Adipose tissue (tissue), 3 donors: ENCODE results near the gene SMIM41. TPM values are rescaled to one million over a fixed set of nuclear protein-coding genes. Genes with fewer than 3 reads are reported as not detected.

Experiments
- H3K27ac ChIP-seq: one replicate; pipeline ENCODE4 v1.5.1; 2013; ENCODE audit warnings: low read depth, low read length
- WGBS, 3 donors: extraction: QIAGEN DNeasy Blood & Tissue Kit; methylation state at CpG; one replicate each; pipeline ENCODE4 v1.1.7; 2013; 5-methylcytosine and 5-hydroxymethylcytosine counted together
- polyA plus RNA-seq, 3 donors: library from polyadenylated mRNA; stranded (reverse); fragments of 200-250 nt; gene quantifications; one replicate each; pipeline ENCODE4 v1.2.3, GENCODE V29; 2013
- donor health status: healthy with polysubstance abuse.
- donor health status: Bipolar disorder and iron deficiency.
- donor health status: healthy.

Gene SMIM41
- under 1 TPM in 2 of 3 donors, not detected in 1; 0.27 to 0.35 TPM for polyA plus RNA-seq

DNA sequence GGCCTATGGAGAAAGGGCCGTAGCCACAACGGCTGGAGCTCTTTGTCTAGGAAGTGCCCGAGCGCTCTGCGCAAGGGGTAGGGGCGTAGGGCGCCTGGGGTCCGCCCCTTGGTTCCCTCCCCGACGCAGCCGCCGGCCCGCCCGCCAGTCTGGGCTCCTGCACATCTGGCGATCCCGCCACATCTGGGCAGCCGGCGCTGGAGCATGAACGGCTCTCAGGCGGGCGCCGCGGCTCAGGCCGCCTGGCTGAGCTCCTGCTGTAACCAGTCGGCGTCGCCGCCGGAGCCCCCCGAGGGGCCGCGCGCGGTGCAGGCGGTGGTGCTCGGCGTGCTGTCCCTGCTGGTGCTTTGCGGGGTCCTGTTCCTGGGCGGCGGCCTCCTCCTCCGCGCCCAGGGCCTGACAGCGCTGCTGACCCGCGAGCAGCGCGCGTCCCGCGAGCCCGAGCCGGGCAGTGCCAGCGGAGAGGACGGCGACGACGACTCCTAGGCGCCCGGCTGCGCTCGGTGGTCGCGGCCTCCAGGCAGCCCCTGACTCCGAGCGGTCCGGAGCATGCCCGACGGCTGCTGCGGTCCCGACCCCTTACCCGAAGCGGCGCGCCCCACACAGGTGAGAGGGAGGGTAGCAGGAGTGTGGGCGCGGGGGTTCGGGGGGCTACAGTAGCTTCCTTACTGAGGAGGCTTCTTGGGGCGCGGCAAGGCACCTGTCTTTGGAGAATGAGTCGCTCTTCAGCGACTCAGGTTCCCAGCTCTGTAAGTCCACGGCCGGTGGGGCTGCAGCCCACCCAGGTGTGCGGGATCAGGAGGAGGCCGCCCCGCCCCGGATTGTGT is at the start of gene SMIM41:
TSS of gene SMIM41 (plus strand) at position 129 of the 827 bp plus-strand sequence. CDS start at position 205, 76 bp downstream.
- no peak within 1 kb of the TSS for H3K27ac ChIP-seq

DNA sequence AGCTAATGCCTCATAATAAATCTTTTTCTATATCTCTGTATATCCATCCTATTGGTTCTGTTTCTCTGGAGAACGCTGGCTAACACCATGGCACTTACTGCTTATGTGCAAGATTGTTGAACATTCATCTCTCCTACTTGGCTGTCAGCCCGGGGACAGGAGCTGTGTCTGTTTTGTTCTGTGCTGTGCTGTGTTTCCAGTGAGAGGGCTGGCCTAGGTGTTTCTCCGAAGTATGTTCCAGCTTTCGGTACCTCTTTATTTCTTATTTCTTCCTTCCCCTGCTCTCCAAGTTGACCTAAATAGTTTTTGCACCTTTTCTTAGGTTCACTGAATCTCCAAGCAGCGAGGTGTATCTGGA is 47.1 kb upstream of the SMIM41 start:
- 3 to 7% (median 6%) methylated on average over 5 of the region's 5 CpGs for WGBS, 3 donors
- no peak overlapping the region for H3K27ac ChIP-seq

More for the DNA sequence above, at the start of gene SMIM41:
- 75 to 84% (median 77%) methylated on average over 67 to 87 of the region's 87 CpGs for WGBS, 3 donors

DNA sequence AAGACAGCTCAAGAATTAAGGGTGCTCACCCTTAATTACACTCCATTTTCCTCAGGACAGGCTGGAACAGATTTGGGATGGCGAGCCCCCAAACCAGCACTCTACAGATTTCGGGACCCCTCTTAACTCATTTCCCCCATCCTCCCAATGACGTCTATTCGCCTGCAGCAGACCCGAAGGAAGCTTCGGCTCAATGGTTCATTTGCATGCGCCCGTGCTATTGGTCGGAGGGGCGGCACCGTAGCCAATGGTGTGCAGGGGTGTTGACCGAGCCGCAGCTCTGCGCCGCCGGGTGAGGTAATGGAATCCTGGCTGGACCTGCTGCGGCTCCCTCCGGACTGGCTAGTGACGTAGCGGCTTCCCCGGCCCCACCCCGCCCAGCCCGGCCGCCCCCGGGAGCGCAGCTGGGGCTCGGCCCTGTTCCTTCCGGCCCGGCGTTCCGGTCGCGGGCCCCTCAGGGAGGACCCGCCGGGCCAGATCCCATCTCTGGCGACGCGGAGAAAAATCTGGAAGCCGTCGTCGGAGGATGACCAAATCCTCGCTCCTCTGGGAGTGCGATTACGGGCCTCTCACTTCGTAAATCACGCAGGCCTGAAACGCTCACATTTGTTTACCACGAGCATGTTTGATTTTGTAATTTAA is 46.6 kb upstream of the SMIM41 start:
- 0 to 1% (median 0%) methylated on average over 48 of the region's 48 CpGs for WGBS, 3 donors

DNA sequence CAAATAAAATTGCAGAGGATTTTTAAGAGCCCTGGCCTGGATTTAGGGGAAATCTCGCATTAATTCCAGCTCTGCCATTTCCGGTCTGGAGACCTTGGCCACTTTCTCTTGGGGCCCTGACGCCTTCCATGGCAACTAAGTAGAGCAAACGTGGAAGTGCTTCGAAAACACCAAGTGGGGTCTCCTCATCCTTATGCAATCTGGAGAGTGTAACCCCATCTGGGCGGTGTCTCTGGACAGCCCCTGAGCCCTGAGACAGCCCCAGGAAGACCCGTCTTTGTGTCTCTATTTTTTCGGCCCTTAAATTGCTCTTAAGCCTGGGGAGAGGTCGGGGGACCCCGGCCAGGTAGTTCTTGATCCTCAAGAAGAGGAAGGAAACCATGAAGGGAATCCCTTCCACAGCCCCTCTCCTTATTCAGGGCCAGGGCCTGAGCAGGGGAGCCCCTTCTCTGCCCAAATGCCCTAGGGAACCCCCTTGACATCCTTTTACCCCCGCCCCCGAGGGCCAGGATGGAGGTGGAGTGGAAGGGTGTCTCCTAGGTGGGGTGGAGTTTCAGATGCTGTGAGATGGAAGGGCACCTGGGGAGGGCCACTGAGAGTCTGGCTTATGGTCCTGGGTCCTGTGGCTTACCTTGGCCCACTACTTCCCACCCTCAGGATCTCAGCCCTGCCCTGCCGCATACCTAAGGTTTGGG is 45.9 kb upstream of the SMIM41 start:
- H3K27ac ChIP-seq = peak overlapping the region; percentile 71
- WGBS, 3 donors = 49 to 65% (median 53%) methylated on average over 13 of the region's 13 CpGs

More for the DNA sequence above, 46.6 kb upstream of the SMIM41 start:
- H3K27ac ChIP-seq = peak overlapping the region; percentile 71

- H3K27ac ChIP-seq = no peak overlapping the region
- 86 to 95% (median 89%) methylated on average over 4 of the region's 4 CpGs for WGBS, 3 donors
Observed at GRCh38 chr12:52035190-52035589, 44.3 kb upstream of the SMIM41 start.

- H3K27ac ChIP-seq = no peak overlapping the region
- WGBS, 3 donors = 69 to 85% (median 83%) methylated on average over 2 of the region's 2 CpGs
Observed at GRCh38 chr12:52035926-52036325, 43.6 kb upstream of the SMIM41 start.

GRCh38 chr12:52036587-52037171 is 42.8 kb upstream of the SMIM41 start:
- 10 to 12% (median 11%) methylated on average over 35 to 48 of the region's 53 CpGs for WGBS, 3 donors
- no peak overlapping the region for H3K27ac ChIP-seq

DNA sequence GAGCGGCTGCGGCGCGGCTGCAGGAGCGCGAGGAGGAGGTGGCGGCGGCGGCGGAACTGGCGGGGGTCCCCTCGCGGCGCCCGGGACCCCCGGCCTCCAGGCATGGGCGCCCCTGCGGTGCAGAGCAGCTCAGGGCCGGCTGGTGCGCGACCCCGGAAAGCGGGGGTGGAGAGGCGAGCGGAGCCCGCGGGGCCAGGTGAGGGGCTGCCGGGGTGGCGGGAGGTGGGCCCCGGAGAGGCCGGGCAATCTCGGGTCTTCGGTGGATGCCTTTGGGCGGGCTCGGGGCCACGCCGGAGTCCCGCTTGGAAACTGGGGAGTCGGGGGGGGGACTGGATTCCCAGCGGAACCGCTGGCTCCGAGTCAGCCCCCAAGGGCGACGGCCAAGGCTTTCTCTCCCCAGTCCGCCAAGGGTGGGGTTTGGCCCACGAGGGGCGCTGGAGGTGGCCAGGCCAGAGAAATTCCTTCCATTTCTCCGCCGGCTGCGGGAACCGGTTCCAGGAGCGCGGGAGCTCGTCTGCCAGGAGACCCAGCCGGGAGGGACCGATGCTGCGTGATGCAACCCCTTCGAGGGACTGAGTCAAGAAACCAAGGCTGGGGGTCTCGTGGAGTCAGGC is 42.1 kb upstream of the SMIM41 start:
- no peak overlapping the region for H3K27ac ChIP-seq
- 1 to 2% (median 1%) methylated on average over 49 to 59 of the region's 59 CpGs for whole genome bisulfite sequencing, 3 donors

DNA sequence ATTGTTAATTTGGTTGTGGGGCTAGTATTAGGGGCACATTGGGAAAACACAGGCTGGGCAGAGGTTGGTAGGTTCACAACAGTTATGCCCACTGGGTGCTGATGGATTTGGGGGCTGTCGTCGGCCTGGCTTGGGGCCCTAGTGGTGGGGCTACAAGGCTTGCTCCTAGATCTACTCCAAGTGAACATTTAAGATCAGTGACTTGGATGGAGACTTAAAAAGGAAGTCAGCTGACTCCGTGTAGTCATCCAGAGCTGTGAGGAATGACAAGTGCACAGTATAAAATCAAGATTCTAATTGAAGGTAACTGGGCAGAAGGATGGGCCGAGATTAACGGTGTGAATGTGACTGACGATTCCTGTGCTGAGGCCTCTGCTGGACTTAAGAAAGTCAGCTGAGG is 41.1 kb upstream of the SMIM41 start:
- no peak overlapping the region for H3K27ac ChIP-seq
- 70 to 73% (median 72%) methylated on average over 6 of the region's 6 CpGs for WGBS, 3 donors

DNA sequence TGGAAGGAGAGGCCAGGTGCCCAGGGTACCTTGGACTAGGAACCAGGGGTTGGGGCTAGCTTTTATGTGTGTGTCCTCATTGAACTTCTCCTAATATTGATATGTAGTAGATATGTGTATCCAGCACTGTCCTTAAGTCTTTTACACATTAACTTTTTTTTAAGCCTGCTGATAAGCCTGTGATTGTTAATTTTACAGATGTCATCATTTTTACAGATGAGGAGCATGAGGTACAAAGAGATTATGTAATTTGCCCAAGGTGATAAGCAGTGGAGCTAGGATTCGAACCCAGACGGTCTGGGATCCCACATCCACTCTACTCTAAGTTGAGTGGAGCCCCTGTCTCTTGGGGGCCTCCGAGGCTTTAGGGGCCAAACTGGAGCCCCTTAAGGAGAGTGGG is 38.5 kb upstream of the SMIM41 start:
- 75 to 85% (median 81%) methylated on average over 3 of the region's 3 CpGs for WGBS, 3 donors
- H3K27ac ChIP-seq = no peak overlapping the region

DNA sequence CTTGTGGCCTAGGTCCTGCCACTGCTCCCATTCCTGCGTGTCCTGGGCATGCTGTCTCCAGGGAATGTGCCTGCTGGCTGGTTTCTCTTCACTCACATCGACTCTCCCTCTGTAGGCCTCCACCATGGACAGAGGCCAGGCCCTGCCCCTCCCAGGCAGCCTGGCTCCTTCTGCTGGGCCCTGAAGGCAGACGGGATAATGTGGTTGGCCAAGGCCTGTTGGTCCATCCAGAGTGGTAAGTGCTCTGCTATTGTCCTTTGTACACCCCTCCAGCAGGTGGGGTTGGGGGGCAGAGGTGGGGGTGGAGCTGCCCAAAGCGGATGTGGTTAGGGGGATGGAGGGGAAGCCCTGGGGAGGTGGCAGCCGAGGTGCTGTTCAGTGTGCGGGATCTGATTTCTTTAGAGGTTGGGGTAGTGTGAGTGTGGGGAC is 37.8 kb upstream of the SMIM41 start:
- 52 to 53% (median 52%) methylated on average over 6 of the region's 6 CpGs for WGBS, 3 donors
- no peak overlapping the region for H3K27ac ChIP-seq

DNA sequence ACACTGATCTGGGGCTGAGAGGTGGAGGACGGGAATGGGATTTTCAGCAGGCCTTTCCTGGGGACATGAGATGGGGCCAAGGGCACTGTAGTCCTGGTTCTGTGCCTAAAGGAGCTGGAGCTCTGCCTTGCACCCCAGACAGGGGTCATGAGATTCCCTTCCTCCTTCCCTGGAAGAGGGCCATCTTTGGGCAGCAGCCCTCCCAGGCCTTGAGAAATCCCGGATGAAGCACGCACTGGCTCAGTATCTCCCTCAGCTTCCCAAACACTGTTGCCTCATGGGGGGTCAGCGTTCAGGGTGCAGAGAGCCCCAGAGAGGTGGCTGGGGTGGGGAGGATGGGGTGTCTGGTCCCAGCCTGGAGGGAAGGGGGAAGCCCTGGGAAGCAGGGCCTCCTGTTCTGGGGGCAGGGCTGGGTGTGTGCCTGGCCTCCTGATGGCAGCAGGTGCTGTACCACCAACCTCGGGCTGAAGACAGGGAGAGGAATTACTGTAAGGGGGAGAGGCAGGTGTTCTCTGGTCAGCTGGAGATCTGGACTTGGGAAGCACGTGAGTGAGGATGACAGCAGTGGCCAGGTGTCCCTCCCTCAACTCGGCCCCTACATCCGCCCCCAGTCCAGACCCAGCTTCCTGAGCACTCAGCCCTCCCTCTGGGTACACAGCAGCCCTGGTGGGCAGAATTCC is 36.7 kb upstream of the SMIM41 start:
- 71 to 83% (median 72%) methylated on average over 8 of the region's 8 CpGs for WGBS, 3 donors

DNA sequence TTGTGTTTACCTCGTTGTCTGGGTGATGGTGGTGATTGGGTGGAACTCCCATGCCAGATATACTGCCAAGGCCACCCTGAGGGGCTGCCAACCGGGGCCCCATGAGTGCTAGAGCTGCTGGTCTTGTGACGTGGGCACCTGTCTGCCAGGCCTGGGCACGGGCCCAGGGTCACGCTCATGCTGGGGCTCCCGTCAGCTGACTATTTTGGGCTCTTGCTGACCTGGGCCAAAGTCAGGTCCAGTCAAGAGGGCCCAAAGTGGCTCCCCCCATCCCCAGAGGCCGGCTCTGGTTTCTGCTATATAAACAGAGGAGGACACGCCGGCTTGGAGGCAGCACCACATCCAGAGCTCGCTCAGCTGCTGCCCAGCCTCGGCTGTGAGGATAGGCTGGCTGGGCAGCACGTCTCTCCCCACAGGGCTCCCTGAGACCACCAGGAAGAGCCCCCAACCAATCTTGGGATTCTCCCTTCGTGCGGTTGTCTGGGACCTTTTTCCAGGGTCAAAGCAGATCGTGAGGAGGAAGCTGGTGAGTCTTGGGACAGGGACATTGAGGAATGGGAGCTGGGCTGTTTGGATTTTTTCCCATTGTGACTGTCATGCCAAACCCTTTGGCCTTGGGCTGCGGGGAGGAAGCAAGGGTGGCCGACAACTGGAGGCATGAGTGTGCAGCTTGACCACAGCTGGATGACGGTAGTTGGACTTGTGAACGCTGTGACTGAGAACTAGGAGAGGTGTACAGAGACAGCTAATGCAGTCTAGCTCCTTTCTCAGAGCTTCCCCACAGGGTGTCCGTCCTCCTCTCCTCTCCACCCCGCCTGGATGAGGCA is 35.9 kb upstream of the SMIM41 start:
- 45 to 72% (median 60%) methylated on average over 21 of the region's 21 CpGs for WGBS, 3 donors
- H3K27ac ChIP-seq = no peak overlapping the region

More for the DNA sequence above, 36.7 kb upstream of the SMIM41 start:
- H3K27ac ChIP-seq = no peak overlapping the region

DNA sequence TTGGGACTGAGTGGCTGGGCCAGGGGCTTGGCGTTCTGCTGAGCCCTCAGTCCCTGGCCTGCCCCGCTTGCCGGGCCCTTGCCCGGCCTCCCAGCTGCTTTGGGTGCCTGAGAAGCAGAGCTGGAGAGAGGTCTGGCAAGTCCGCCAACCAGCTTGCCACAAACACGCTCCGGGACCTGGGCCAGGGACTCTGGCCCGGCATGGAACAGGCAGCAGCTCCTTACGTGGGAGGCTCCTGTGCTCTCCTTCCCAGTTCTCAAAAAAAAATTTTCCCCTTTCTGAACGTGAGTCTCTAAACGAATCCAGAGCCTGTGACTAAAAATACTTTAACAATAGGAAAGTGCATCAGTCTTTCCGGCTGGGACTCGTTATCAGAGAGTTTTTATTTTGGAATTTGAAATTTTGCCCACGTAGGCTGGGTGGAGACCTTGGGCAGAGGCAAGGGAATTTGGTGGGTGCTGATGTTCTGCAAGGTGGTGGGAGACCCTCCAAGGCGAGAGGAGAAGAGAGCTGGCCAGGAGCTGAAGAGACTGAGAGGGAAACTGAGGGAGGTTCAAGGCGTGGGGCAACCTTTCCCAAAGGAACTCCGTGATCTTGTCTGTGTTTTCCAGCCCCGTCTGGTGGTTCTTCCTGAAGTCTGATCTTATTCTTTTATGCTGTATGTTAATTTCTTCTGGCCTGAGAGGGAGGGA is 35.1 kb upstream of the SMIM41 start:
- no peak overlapping the region for H3K27ac ChIP-seq
- WGBS, 3 donors = 38 to 52% (median 51%) methylated on average over 18 of the region's 18 CpGs

- WGBS, 3 donors = 22 to 41% (median 23%) methylated on average over 4 of the region's 4 CpGs
- no peak overlapping the region for H3K27ac ChIP-seq
Observed at GRCh38 chr12:52045794-52046199, 33.7 kb upstream of the SMIM41 start.

DNA sequence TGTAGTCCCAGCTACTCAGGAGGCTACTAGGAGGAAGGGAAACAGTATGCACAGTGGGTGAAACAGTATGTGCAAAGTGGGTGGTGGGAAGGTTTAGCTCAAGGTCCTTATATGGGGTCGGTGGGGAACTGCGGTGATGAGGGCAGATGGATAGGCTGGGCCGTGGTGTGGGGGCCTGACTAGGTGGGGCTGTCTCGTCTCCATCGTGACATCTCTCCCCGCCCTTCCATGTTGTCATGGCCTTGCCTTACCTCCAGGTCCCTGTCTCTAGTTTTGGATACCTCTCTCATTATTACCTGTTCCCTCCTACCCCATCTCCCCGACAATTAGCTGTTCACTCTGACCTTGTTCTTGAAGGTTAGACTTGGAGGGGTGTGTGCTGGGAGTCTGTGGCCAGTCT is 32.6 kb upstream of the SMIM41 start:
- H3K27ac ChIP-seq = no peak overlapping the region
- WGBS, 3 donors = 79 to 97% (median 93%) methylated on average over 7 of the region's 7 CpGs
